Lower lobe of right lung (tissue), 2 donors: ENCODE measurements around the gene GRID1. TPM values are rescaled to one million over a fixed set of nuclear protein-coding genes. Genes with fewer than 3 reads are reported as not detected.

Experiments
- ATAC-seq, 2 donors: fragments of 200-7000 bp; cut with Tn5 transposase; one replicate each; pipeline ENCODE4 v1.9.1; 2020 to 2022; ENCODE audit warnings: mild to moderate bottlenecking in 2 of 2, moderate library complexity in 2 of 2
- DNase-seq: peaks from one replicate; pipeline ENCODE4 v3.0.0-alpha.2; 2020
- H3K27ac ChIP-seq: fragments of 200-600 bp; one replicate; pipeline ENCODE4 v1.8.0; 2022
- H3K27me3 ChIP-seq: fragments of 200-600 bp; one replicate; pipeline ENCODE4 v1.8.0; 2022; ENCODE audit warnings: low read depth
- H3K36me3 ChIP-seq: fragments of 200-600 bp; one replicate; pipeline ENCODE4 v1.8.0; 2022; ENCODE audit warnings: mild to moderate bottlenecking
- H3K4me1 ChIP-seq: fragments of 200-600 bp; one replicate; pipeline ENCODE4 v1.8.0; 2022
- H3K4me3 ChIP-seq: fragments of 200-600 bp; one replicate; pipeline ENCODE4 v1.8.0; 2022; ENCODE audit warnings: mild to moderate bottlenecking
- H3K9me3 ChIP-seq: fragments of 200-600 bp; one replicate; pipeline ENCODE4 v1.8.0; 2022
- intact Hi-C: fragments of 100-400 bp; cut with DNase I; formaldehyde crosslinking; loops from one replicate; pipeline ENCODE4 v1.11.0; 2022
- total RNA-seq: library from RNA; stranded (reverse); fragmentation: NEBNext Ultra II Directional; extraction: Animal tissue kit (Norgen Biotek cat#: 25700); gene quantifications from one replicate; pipeline ENCODE4 v1.2.1, GENCODE V29; 2021
- TF ChIP-seq, protein P1 (sequence below): fragments of 200-600 bp; IDR thresholded peaks from one replicate; pipeline ENCODE4 v1.8.0; 2022; ENCODE audit warnings: antibody characterized with exemption, mild to moderate bottlenecking
- donor health status: DM: no; HTN: yes; CAD: no; lungs with severe emphysema.

The GRID1 gene
- total RNA-seq, 1 donor from 2014 or later = 2.5 TPM

DNA sequence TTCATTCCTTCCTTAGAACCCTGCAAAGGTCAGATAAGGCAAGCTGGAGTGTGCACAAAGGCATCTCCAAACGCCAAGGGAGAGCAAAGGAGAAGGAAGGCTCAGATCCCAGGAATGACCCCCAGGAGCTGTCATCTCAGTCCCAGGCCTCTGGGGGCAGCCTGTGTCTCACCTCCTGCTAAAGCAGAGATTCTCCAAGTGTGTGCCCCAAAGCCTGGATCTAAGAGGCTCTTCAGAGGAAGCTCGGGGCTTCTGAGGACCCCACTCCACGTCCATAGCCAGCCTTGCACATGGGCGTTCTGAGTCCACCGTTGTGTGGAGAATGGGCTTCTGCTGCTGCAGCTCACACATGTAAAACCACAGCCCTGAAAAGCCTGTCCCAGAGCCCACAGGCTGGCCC, 5.1 kb upstream of the GRID1 start:
- intact Hi-C loops = no loop called here
- no peak for ATAC-seq
- Histone ChIP-seq H3K9me3 (no peaks in the 10 kb centered on the region), H3K4me3 (no peak overlapping the region), H3K36me3 (no peaks in the 10 kb centered on the region), H3K27me3 (peaks cover 33% of the 10 kb centered on the region), H3K4me1 (peaks cover 11% of the 10 kb centered on the region), H3K27ac (no peak overlapping the region)
- no peak for DNase-seq
- TF ChIP-seq, protein P1, sequence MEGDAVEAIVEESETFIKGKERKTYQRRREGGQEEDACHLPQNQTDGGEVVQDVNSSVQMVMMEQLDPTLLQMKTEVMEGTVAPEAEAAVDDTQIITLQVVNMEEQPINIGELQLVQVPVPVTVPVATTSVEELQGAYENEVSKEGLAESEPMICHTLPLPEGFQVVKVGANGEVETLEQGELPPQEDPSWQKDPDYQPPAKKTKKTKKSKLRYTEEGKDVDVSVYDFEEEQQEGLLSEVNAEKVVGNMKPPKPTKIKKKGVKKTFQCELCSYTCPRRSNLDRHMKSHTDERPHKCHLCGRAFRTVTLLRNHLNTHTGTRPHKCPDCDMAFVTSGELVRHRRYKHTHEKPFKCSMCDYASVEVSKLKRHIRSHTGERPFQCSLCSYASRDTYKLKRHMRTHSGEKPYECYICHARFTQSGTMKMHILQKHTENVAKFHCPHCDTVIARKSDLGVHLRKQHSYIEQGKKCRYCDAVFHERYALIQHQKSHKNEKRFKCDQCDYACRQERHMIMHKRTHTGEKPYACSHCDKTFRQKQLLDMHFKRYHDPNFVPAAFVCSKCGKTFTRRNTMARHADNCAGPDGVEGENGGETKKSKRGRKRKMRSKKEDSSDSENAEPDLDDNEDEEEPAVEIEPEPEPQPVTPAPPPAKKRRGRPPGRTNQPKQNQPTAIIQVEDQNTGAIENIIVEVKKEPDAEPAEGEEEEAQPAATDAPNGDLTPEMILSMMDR = no peak

DNA sequence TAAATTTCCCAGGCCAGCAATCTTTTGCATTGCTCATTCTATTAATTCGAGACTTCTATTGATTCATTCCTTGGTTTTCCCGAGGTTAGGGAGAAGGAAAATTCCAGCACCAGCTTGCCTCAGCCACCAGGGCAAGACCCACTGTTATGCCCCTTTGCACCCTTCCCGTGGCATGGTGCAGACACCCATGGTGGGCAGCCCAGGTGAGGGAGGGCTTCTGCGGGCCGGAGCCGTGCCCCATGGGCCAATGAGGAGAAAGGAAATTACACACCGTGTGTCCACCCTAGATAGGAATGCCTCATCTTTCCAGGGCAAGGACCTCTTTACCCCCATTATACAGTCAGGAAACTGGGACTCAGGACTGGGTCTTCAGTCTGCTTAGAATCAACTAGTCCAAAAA, 4.5 kb upstream of the GRID1 start:
- peaks cover 29% of the 10 kb centered on the region for H3K27me3 ChIP-seq
- no peaks in the 10 kb centered on the region for H3K9me3 ChIP-seq
- no peaks in the 10 kb centered on the region for H3K36me3 ChIP-seq
- ATAC-seq (no peak), DNase-seq (no peak)
- TF ChIP-seq, protein P1 = no peak
- H3K4me3 ChIP-seq = no peak overlapping the region
- no peak overlapping the region for H3K27ac ChIP-seq
- H3K4me1 ChIP-seq = peaks cover 11% of the 10 kb centered on the region
- intact Hi-C loops = no loop called here

DNA sequence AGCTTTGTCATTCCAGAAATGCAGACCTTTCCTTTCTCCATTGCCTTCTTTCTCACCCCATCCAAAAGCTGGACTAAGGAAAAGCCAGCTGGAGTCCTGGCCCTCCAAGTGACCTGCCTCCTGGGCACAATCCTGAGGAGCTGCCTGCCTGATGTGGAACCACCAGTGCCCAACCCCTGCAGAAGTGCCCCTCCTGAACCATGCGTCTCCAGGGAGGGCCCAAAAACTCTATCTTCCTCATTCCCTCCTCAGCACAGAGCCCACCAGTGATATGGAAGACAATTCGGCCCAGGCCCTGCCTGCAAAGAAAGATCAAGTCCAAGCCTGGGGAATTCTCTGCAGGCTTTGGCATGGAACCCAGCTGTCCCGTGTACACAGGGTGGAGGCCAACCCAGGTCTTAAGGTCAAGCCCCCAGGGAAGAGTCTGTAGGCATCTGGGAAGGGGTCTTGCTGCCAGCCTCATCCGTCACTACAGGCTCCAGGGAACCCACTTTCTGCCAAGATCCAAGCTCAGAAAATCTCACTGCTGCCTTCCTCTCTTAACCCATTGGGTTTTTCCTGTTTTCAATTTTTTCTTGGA, 3.5 kb upstream of the GRID1 start:
- TF ChIP-seq, protein P1 = no peak
- no peaks in the 10 kb centered on the region for H3K36me3 ChIP-seq
- H3K4me3 ChIP-seq = no peak overlapping the region
- ATAC-seq (no peak), DNase-seq (no peak)
- H3K9me3 ChIP-seq = no peaks in the 10 kb centered on the region
- peaks cover 39% of the 10 kb centered on the region for H3K27me3 ChIP-seq
- H3K27ac ChIP-seq = no peak overlapping the region
- intact Hi-C loops = no loop called here
- H3K4me1 ChIP-seq = peaks cover 19% of the 10 kb centered on the region

DNA sequence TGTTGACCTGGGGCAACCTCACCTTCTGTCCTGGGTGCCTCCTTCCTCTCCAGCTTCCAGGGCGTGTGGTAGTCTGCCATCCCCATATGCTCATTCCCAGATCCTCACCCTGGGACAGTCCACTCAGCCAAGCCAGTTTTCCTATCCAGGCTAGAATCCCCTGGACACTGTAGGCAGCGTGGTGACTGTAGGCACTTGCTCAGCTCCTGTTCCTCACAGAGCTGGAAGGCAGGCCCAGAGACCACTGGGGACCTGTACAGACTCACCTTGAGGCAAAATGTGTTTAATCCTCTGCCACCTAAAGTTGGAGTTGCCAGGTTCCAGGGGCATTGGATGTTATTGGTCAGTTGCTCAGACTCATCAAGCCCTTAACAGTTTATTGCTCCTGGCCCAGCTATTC, 2.4 kb upstream of the GRID1 start:
- H3K4me3 ChIP-seq = no peak overlapping the region
- H3K9me3 ChIP-seq = no peaks in the 10 kb centered on the region
- ATAC-seq (no peak), DNase-seq (peak; percentile 9)
- intact Hi-C loops = no loop called here
- peaks cover 50% of the 10 kb centered on the region for H3K27me3 ChIP-seq
- TF ChIP-seq, protein P1 = no peak
- no peaks in the 10 kb centered on the region for H3K36me3 ChIP-seq
- H3K27ac ChIP-seq = no peak overlapping the region
- H3K4me1 ChIP-seq = peaks cover 29% of the 10 kb centered on the region

DNA sequence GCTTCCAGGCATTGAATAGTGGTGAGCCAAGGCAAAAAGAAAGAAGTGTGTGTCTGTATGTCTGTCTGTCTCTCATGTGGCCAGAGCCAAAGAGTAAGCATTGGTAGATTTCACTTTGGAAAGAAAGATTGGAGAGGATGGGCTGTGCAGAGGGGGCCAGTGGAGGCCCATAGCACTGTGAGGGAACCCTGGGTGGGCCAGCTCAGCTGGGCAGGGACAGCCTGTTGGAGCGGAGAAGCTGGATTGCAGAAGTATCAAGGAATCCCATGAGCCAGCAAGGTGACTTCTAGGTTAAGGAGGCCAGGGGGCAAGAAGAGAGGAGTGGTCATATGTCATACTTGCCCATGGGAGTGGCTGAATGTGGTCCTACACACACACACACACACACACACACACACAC, 1.5 kb upstream of the GRID1 start:
- H3K27ac ChIP-seq = no peak overlapping the region
- no peak overlapping the region for H3K4me3 ChIP-seq
- no peaks in the 10 kb centered on the region for H3K36me3 ChIP-seq
- H3K27me3 ChIP-seq = peaks cover 58% of the 10 kb centered on the region
- ATAC-seq (no peak), DNase-seq (peak; percentile 3)
- TF ChIP-seq, protein P1 = no peak
- no peaks in the 10 kb centered on the region for H3K9me3 ChIP-seq
- intact Hi-C loops = no loop called here
- H3K4me1 ChIP-seq = peaks cover 37% of the 10 kb centered on the region
